ENCODE results near the gene TNS3. TPM values are rescaled to one million over a fixed set of nuclear protein-coding genes. Genes with fewer than 3 reads are reported as not detected.

Gene TNS3
- total and polyA plus RNA-seq, 9 of the 15 experiments (the other 6 are each of a cell fraction or from before 2014, with no cell fraction given): 0.20 TPM; not detected in 8

GRCh38 chr7:47542051-47542450, 39.9 kb downstream of the TNS3 start:
- Histone ChIP-seq H3K4me3 (no peak overlapping the region), H2AFZ (ENCODE audit: low read depth, low read length) (no peak overlapping the region), H3K9me3 (replicated peaks; ENCODE audit: control insufficient read depth, insufficient read depth, low read depth, low read length) (no peaks in the 10 kb centered on the region), H3K4me1 (replicated peaks in 1 of 2; ENCODE audit: control insufficient read depth in 2 of 2, insufficient read depth in 2 of 2, low read length in 2 of 2) (no peaks in the 10 kb centered on the region; a peak in 1 of 5 replicates), H3K27ac (ENCODE audit: extremely low read depth, low read depth, low read length) (no peak overlapping the region), H3K4me2 (ENCODE audit: insufficient read depth, low read length) (no peak overlapping the region), H3K79me2 (ENCODE audit: control insufficient read depth, insufficient read depth, low read length) (no peaks in the 10 kb centered on the region), H3K9ac (ENCODE audit: insufficient read depth in 1 of 2, low read depth in 2 of 2, low read length in 2 of 2) (no peak overlapping the region), H3K27me3 (ENCODE audit: control insufficient read depth in 2 of 2, insufficient read depth in 2 of 2, low read length in 2 of 2) (peaks cover 6 to 79% of the 10 kb centered on the region in 2 experiments; a peak in 4 of 5 replicates), H3K9me1 (ENCODE audit: control insufficient read depth, insufficient read depth, low read length) (no peaks in the 10 kb centered on the region), H3K36me3 (ENCODE audit: control insufficient read depth, insufficient read depth, low read length) (no peaks in the 10 kb centered on the region), H4K20me1 (replicated peaks; ENCODE audit: control insufficient read depth, insufficient read depth, low read length) (no peaks in the 10 kb centered on the region; the same call in 1 of the 2 replicates)
- ChIA-PET CTCF (ENCODE audit: low intra/inter-chr PET ratio) (no interaction called here), POLR2A (no interaction called here)
- in situ Hi-C loops (cut with MboI) (no loop called here), intact Hi-C loops (cut with micrococcal nuclease) (no loop called here)
- no peak for FAIRE-seq
- 0% methylated on average over 2 of the region's 3 CpGs for WGBS (ENCODE audit: insufficient coverage, low coverage, missing lambda C conversion rate)
- DNase-seq (ENCODE audit: extremely low read depth in 1 of 4, low spot score in 3 of 4): no peak
- no TSS peak for BruUV-seq (replicated peaks)
- no peak for ATAC-seq
- TF ChIP-seq STAT6 (CRISPR knock-in tag; IDR thresholded peaks at IDR 0.05) (no peak), SMC3 (conservative IDR thresholded peaks at IDR 0.05; ENCODE audit: insufficient read depth, low read depth, low read length) (no peak), HMG20A (CRISPR knock-in tag; conservative IDR thresholded peaks at IDR 0.05) (no peak), MBD1 (CRISPR knock-in tag; IDR thresholded peaks at IDR 0.05) (no peak), SMARCB1 (IDR thresholded peaks at IDR 0.05; ENCODE audit: insufficient read length, low read depth) (no peak), ZNF830 (CRISPR knock-in tag; IDR thresholded peaks at IDR 0.05) (no peak), SRSF9 (IDR thresholded peaks at IDR 0.05; ENCODE audit: borderline replicate concordance, low read depth, low read length) (no peak), ZNF23 (CRISPR knock-in tag; IDR thresholded peaks at IDR 0.05) (no peak), CHD4 (IDR thresholded peaks at IDR 0.05; ENCODE audit: insufficient read depth, insufficient replicate concordance, low read depth, low read length, poor library complexity, severe bottlenecking) (no peak), DMBX1 (CRISPR knock-in tag; IDR thresholded peaks at IDR 0.05; ENCODE audit: borderline replicate concordance) (no peak), ZBTB9 (CRISPR knock-in tag; IDR thresholded peaks at IDR 0.05) (no peak), MITF (IDR thresholded peaks at IDR 0.05) (no peak)
